ENCODE measurements around the gene CXCR6.
"Not testable (repeated sequence)": the region's sequence is repeated elsewhere in the genome, so short reads cannot be mapped to it uniquely, and the experiment has no call there.

The CXCR6 gene

GRCh38 chr3:45984331-45985312 is 41.4 kb downstream of the CXCR6 start:
- in situ Hi-C loops (cut with MboI; ENCODE audit: low sequenced_read_pairs): no loop called here

- in situ Hi-C loops (cut with MboI; ENCODE audit: low sequenced_read_pairs): no loop called here
Observed at GRCh38 chr3:45985532-45986302, 42.5 kb downstream of the CXCR6 start.

GRCh38 chr3:45986303-45986982 is 43.2 kb downstream of the CXCR6 start:
- in situ Hi-C loops (cut with MboI; ENCODE audit: low sequenced_read_pairs): no loop called here

GRCh38 chr3:45987368-45988291 is 44.4 kb downstream of the CXCR6 start:
- in situ Hi-C loops (cut with MboI; ENCODE audit: low sequenced_read_pairs): no loop called here

- in situ Hi-C loops (cut with MboI; ENCODE audit: low sequenced_read_pairs): no loop called here
Observed at GRCh38 chr3:45988362-45988761, 45.1 kb downstream of the CXCR6 start.

GRCh38 chr3:45988804-45989203 is 45.5 kb downstream of the CXCR6 start:
- in situ Hi-C loops (cut with MboI; ENCODE audit: low sequenced_read_pairs): no loop called here

- in situ Hi-C loops (cut with MboI; ENCODE audit: low sequenced_read_pairs): no loop called here
Observed at GRCh38 chr3:45990181-45990580, 46.9 kb downstream of the CXCR6 start.

- in situ Hi-C loops (cut with MboI; ENCODE audit: low sequenced_read_pairs): no loop called here
Observed at GRCh38 chr3:45991341-45991740, 48.1 kb downstream of the CXCR6 start.

GRCh38 chr3:45992133-45992729 is 49.0 kb downstream of the CXCR6 start:
- in situ Hi-C loops (cut with MboI; ENCODE audit: low sequenced_read_pairs): no loop called here

- in situ Hi-C loops (cut with MboI; ENCODE audit: low sequenced_read_pairs): no loop called here
Observed at GRCh38 chr3:45992821-45993221, 49.6 kb downstream of the CXCR6 start.

GRCh38 chr3:45993421-45994027 is 50.3 kb downstream of the CXCR6 start:
- in situ Hi-C loops (cut with MboI; ENCODE audit: low sequenced_read_pairs): no loop called here

GRCh38 chr3:45994419-45995235 is 51.4 kb downstream of the CXCR6 start:
- in situ Hi-C loops (cut with MboI; ENCODE audit: low sequenced_read_pairs): no loop called here

- in situ Hi-C loops (cut with MboI; ENCODE audit: low sequenced_read_pairs): no loop called here
Observed at GRCh38 chr3:45995236-45996192, 52.2 kb downstream of the CXCR6 start, which contains the start of gene FYCO1. Gene FYCO1 (minus strand): TSS chr3:45995824. CDS start chr3:45984910, 10,914 bp downstream.

GRCh38 chr3:45997499-45997898 is 54.2 kb downstream of the CXCR6 start:
- in situ Hi-C loops (cut with MboI; ENCODE audit: low sequenced_read_pairs): not testable (repeated sequence)

GRCh38 chr3:45997942-45998341 is 54.7 kb downstream of the CXCR6 start:
- in situ Hi-C loops (cut with MboI; ENCODE audit: low sequenced_read_pairs): no loop called here
